Progenitor cell of endocrine pancreas (in vitro differentiated cells): Measurements from ENCODE around the gene TXNRD1. TPM values are rescaled to one million over a fixed set of nuclear protein-coding genes. Genes with fewer than 3 reads are reported as not detected.

ENCODE experiments used
- DNase-seq: peaks from one replicate; pipeline ENCODE4 v3.0.0; 2021; ENCODE audit warnings: low spot score; ENCODE audit not compliant: unreplicated experiment
- H3K27ac Mint-ChIP-seq: 2 replicates; pipeline ENCODE4 v1.8.0; 2021; ENCODE audit warnings: mild to moderate bottlenecking, moderate library complexity, mixed read lengths
- H3K27me3 Mint-ChIP-seq: 2 replicates; pipeline ENCODE4 v1.8.0; 2021; ENCODE audit warnings: mixed read lengths
- H3K36me3 Mint-ChIP-seq: 2 replicates; pipeline ENCODE4 v1.8.0; 2022; ENCODE audit warnings: mixed read lengths; ENCODE audit not compliant: insufficient read depth
- H3K4me1 Mint-ChIP-seq: 2 replicates; pipeline ENCODE4 v1.8.0; 2021; ENCODE audit warnings: low read depth, mixed read lengths
- H3K4me3 Mint-ChIP-seq: 2 replicates; pipeline ENCODE4 v1.8.0; 2021; ENCODE audit warnings: low read depth, mild to moderate bottlenecking, moderate library complexity, mixed read lengths
- H3K9me3 Mint-ChIP-seq: 2 replicates; pipeline ENCODE4 v1.8.0; 2021; ENCODE audit warnings: low read depth, mixed read lengths
- long read RNA-seq: library from polyadenylated mRNA; unstranded; transcript quantifications from one replicate; pipeline ENCODE4 v2.0.0, GENCODE V29; 2020
- total RNA-seq: library from RNA; stranded (reverse); gene quantifications from 2 replicates; pipeline ENCODE4 v1.2.1, GENCODE V29; 2021
- TF ChIP-seq, protein P1 (sequence below): fragments of 200-600 bp; sonication (generic); IDR thresholded peaks from one replicate; pipeline ENCODE4 v1.5.0; 2021; ENCODE audit warnings: antibody characterized with exemption, mild to moderate bottlenecking; ENCODE audit not compliant: unreplicated experiment

TXNRD1 gene
- 113 and 116 TPM in 2 replicates for total RNA-seq
- long read RNA-seq, transcript TXNRD1-205 (15 exons, 3,930 nt), result major isoform, 116 of 276 reads
- long read RNA-seq, transcript TXNRD1-214 (15 exons, 3,974 nt), result minor isoform, 19 of 276 reads
- long read RNA-seq, partial matches to known transcripts, result 81 of 276 reads
- long read RNA-seq, other reads (novel, unspliced or antisense), result 56 of 276 reads

- H3K9me3 Mint-ChIP-seq, result no peaks in the 10 kb centered on the region
- TF ChIP-seq, protein P1, sequence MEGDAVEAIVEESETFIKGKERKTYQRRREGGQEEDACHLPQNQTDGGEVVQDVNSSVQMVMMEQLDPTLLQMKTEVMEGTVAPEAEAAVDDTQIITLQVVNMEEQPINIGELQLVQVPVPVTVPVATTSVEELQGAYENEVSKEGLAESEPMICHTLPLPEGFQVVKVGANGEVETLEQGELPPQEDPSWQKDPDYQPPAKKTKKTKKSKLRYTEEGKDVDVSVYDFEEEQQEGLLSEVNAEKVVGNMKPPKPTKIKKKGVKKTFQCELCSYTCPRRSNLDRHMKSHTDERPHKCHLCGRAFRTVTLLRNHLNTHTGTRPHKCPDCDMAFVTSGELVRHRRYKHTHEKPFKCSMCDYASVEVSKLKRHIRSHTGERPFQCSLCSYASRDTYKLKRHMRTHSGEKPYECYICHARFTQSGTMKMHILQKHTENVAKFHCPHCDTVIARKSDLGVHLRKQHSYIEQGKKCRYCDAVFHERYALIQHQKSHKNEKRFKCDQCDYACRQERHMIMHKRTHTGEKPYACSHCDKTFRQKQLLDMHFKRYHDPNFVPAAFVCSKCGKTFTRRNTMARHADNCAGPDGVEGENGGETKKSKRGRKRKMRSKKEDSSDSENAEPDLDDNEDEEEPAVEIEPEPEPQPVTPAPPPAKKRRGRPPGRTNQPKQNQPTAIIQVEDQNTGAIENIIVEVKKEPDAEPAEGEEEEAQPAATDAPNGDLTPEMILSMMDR, result peak; percentile 89
- peaks cover 7% of the 10 kb centered on the region for H3K4me1 Mint-ChIP-seq
- DNase-seq, result peak; percentile 75
- H3K36me3 Mint-ChIP-seq, result no peaks in the 10 kb centered on the region
- H3K27me3 Mint-ChIP-seq, result peaks cover 11% of the 10 kb centered on the region
- peak within 1 kb of the TSS; percentile 78 for H3K4me3 Mint-ChIP-seq
- H3K27ac Mint-ChIP-seq, result peak within 1 kb of the TSS; percentile 89
These were observed at the start of gene TXNRD1 for GRCh38 chr12:104215638-104216297. Gene TXNRD1, plus strand, starts transcription at chr12:104215779. Its CDS starts 24 bp downstream, at chr12:104215803.

DNA sequence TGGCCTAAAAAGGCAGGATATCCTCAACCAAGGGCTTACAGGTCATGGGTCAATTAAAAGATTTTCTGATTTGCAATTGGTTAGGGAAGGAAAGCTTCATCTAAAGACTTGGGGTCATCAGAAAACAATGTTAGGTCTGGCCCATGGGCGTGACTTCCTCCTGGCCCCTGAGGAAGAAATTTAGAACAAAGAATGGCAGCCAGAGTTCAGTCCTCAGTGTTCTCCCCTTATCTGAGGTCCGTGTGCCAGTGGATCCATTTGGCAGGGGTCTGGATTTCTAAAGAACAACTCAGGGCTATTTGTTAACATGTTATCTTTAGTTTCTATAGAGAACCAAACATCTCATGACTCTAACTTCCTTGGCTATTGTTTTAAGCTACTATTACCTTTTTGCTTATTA is 49.8 kb upstream of the TXNRD1 start:
- no peak for DNase-seq
- Mint-ChIP-seq H3K27me3 (no peaks in the 10 kb centered on the region), H3K36me3 (no peaks in the 10 kb centered on the region), H3K27ac (no peak overlapping the region), H3K4me3 (no peak overlapping the region), H3K9me3 (no peaks in the 10 kb centered on the region), H3K4me1 (no peaks in the 10 kb centered on the region)
- TF ChIP-seq, protein P1, result no peak

DNA sequence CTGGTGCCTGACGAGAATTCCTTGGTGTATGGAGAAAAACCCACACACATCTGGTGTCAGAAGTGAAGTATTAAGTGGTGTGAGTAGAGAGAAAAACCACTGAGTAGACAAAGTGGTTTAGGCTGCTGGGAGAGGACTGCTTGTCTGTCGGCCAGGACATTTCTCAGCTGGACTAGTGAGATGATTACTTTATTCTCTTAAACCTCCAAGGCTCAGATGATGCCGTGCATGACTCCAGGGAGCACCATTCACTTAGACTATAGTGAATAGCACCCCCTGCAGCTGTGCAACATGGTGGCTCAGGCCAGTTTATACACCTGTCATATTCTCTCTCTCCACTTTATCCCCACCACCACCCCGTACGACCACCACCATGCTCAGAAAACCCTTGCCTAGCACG is 49.1 kb upstream of the TXNRD1 start:
- no peaks in the 10 kb centered on the region for H3K27me3 Mint-ChIP-seq
- DNase-seq, result no peak
- H3K36me3 Mint-ChIP-seq, result no peaks in the 10 kb centered on the region
- no peak overlapping the region for H3K27ac Mint-ChIP-seq
- H3K4me3 Mint-ChIP-seq, result no peak overlapping the region
- no peaks in the 10 kb centered on the region for H3K9me3 Mint-ChIP-seq
- TF ChIP-seq, protein P1, result no peak
- H3K4me1 Mint-ChIP-seq, result no peaks in the 10 kb centered on the region

GRCh38 chr12:104167519-104168458 is 47.8 kb upstream of the TXNRD1 start:
- Mint-ChIP-seq H3K4me3 (no peak overlapping the region), H3K4me1 (no peaks in the 10 kb centered on the region), H3K36me3 (no peaks in the 10 kb centered on the region), H3K9me3 (no peaks in the 10 kb centered on the region), H3K27ac (no peak overlapping the region), H3K27me3 (no peaks in the 10 kb centered on the region)
- TF ChIP-seq, protein P1, result no peak
- no peak for DNase-seq

GRCh38 chr12:104168596-104168995 is 47.0 kb upstream of the TXNRD1 start:
- H3K4me1 Mint-ChIP-seq, result no peaks in the 10 kb centered on the region
- no peaks in the 10 kb centered on the region for H3K9me3 Mint-ChIP-seq
- H3K27ac Mint-ChIP-seq, result no peak overlapping the region
- no peaks in the 10 kb centered on the region for H3K36me3 Mint-ChIP-seq
- TF ChIP-seq, protein P1, result no peak
- no peaks in the 10 kb centered on the region for H3K27me3 Mint-ChIP-seq
- no peak overlapping the region for H3K4me3 Mint-ChIP-seq
- DNase-seq, result no peak
